Uterus (tissue), 4 donors: ENCODE results near the gene ALPI. TPM values are rescaled to one million over a fixed set of nuclear protein-coding genes. Genes with fewer than 3 reads are reported as not detected.
A peak's percentile ranks its signal among the peaks of the same experiment; 100 is the strongest.

Source experiments
- DNase-seq, 2 donors: peaks; one replicate each; pipeline ENCODE4 v3.0.0-alpha.2; 2019 to 2020
- H3K27ac ChIP-seq, 2 donors: fragments of 200-600 bp; sonication (generic); 1 replicate in 1 of 2; 2 replicates in 1 of 2; pipeline ENCODE4 v1.5.1; 2016 to 2018
- H3K27me3 ChIP-seq, 2 donors: fragments of 200-600 bp; sonication (generic); one replicate each; pipeline ENCODE4 v1.5.1; 2018 to 2019; ENCODE audit warnings: control low read depth in 1 of 2
- H3K36me3 ChIP-seq, 2 donors: fragments of 200-600 bp; sonication (generic); one replicate each; pipeline ENCODE4 v1.5.1; 2019; ENCODE audit warnings: control low read depth in 1 of 2
- H3K4me1 ChIP-seq, 2 donors: fragments of 200-600 bp; sonication (generic); one replicate each; pipeline ENCODE4 v1.5.1; 2018 to 2019; ENCODE audit warnings: control low read depth in 1 of 2
- H3K4me3 ChIP-seq, 2 donors: fragments of 200-600 bp; sonication (generic); 1 replicate in 1 of 2; 2 replicates in 1 of 2; pipeline ENCODE4 v1.5.1; 2018 to 2019; ENCODE audit warnings: mild to moderate bottlenecking in 1 of 2
- H3K9me3 ChIP-seq, 2 donors: fragments of 200-600 bp; sonication (generic); one replicate each; pipeline ENCODE4 v1.5.1; 2019; ENCODE audit warnings: control low read depth in 1 of 2
- POLR2A ChIP-seq, 2 donors: fragments of 450-650 bp; IDR thresholded peaks; one replicate each; pipeline ENCODE4 v1.6.1; 2016; ENCODE audit warnings: antibody characterized with exemption in 2 of 2, mild to moderate bottlenecking in 1 of 2, moderate library complexity in 1 of 2
- intact Hi-C: fragments of 100-400 bp; cut with DNase I; formaldehyde crosslinking; loops from one replicate; pipeline ENCODE4 v1.15.1; 2023; ENCODE audit warnings: low total_unique reads
- total RNA-seq, 4 donors: library from RNA; depleted of rRNA in 3 of 4; stranded (reverse); fragments of >200 nt in 3 of 4; gene quantifications; one replicate each; pipeline versions ENCODE4 v1.1.0 to v1.2.4, GENCODE V29; 2014 to 2023
- TF ChIP-seq, protein P1 (sequence below), 4 experiments: fragments of 200-600 bp in 2 of 4; fragments of 450-650 bp in 2 of 4; sonication (generic) in 2 of 4; IDR thresholded peaks; one replicate each; pipeline ENCODE4 v1.5.1; 2016 to 2019; ENCODE audit warnings: antibody characterized with exemption in 4 of 4, mild to moderate bottlenecking in 2 of 4, moderate library complexity in 1 of 4
- donor health status: DM: yes; HTN: yes; CAD: no.

ALPI gene
- total RNA-seq, 4 donors from 2014 or later = not detected

DNA sequence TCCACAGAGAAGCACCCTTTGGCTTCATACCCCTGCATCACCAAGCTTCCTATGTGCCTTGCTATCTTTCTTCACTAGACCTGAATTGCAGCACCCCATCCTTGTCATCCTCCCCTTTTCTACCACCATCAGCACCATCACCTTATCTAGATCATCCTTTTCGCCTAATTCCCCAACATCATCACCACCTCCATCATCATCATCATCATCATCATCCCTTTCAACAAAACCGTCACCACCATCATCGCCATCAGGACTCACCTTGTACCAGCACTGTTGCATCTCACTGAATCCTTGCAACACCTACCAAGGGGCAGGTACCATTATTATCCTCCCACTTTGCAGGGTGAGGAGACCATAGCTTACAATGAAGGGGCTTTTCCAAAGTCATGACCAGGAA lies 42.5 kb downstream of the ALPI start:
- Histone ChIP-seq H3K4me3 (no peak overlapping the region), H3K27me3 (no peaks in the 10 kb centered on the region), H3K27ac (no peak overlapping the region), H3K36me3 (no peaks in the 10 kb centered on the region), H3K4me1 (peaks cover 0 to 2% of the 10 kb centered on the region in 2 donors), H3K9me3 (no peaks in the 10 kb centered on the region)
- DNase-seq = no peak
- intact Hi-C loops = no loop called here
- TF ChIP-seq POLR2A (IDR thresholded peaks at IDR 0.05) = no peak
- TF ChIP-seq, protein P1, sequence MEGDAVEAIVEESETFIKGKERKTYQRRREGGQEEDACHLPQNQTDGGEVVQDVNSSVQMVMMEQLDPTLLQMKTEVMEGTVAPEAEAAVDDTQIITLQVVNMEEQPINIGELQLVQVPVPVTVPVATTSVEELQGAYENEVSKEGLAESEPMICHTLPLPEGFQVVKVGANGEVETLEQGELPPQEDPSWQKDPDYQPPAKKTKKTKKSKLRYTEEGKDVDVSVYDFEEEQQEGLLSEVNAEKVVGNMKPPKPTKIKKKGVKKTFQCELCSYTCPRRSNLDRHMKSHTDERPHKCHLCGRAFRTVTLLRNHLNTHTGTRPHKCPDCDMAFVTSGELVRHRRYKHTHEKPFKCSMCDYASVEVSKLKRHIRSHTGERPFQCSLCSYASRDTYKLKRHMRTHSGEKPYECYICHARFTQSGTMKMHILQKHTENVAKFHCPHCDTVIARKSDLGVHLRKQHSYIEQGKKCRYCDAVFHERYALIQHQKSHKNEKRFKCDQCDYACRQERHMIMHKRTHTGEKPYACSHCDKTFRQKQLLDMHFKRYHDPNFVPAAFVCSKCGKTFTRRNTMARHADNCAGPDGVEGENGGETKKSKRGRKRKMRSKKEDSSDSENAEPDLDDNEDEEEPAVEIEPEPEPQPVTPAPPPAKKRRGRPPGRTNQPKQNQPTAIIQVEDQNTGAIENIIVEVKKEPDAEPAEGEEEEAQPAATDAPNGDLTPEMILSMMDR (IDR thresholded peaks at IDR 0.05) = no peak

DNA sequence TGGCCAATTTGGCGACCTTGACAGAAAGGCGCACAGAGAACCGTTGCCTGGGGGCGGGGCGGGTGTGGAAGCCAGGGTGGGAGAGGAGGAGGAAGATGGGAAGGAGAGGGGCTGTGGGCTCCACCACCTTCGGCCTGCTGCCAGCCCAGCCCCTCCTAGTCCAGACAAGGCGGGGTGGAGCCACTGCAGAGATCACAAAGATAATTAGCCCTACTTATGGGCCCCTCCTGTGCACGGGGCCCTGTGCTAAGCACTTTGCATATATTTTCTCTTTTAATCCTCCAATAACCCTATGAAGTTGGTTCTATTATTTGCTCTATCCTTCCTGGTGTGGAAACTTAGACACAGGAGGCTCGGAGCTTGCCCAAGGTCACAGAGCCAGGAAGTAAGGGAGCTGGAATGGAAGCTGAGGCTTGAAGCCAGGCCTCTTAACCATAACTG lies 45.4 kb downstream of the ALPI start:
- Histone ChIP-seq H3K27me3 (no peaks in the 10 kb centered on the region), H3K27ac (no peak overlapping the region), H3K4me1 (peaks cover 0 to 3% of the 10 kb centered on the region in 2 donors), H3K9me3 (no peaks in the 10 kb centered on the region), H3K36me3 (no peaks in the 10 kb centered on the region), H3K4me3 (no peak overlapping the region)
- TF ChIP-seq, protein P1 (IDR thresholded peaks at IDR 0.05) = no peak
- no peak for TF ChIP-seq POLR2A (IDR thresholded peaks at IDR 0.05)
- no peak for DNase-seq
- intact Hi-C loops = no loop called here

DNA sequence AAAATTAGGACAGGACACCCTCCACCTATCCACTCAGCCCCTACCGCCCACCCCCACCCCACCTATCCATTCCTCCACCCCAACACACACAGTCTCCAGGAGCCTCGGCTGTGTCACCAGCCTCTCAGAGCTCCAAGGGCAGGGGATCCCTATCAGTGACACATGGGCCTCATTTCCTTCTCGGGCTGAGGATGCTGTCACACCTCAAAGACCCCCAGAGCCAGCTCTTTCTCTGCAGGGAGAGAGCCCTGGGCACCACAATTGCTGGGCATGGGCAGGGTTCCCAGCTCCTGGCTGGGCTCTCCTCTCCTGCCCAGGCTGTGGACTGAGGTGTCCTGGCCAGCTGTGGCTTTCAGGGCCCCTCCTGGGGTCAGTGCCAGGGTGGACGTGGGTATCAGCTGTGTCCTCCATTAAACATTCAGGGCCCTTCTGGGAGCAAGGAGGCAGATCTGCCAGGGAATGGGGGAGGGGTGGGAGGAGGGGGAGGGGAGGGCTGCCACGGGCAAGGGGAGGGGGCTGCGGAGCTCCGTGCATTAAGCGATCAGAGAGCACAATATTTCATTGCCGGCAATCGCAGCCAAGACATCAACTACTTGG lies 45.9 kb downstream of the ALPI start:
- TF ChIP-seq, protein P1 (IDR thresholded peaks at IDR 0.05) = no peak
- no peak for TF ChIP-seq POLR2A (IDR thresholded peaks at IDR 0.05)
- no peak overlapping the region for H3K27ac ChIP-seq

DNA sequence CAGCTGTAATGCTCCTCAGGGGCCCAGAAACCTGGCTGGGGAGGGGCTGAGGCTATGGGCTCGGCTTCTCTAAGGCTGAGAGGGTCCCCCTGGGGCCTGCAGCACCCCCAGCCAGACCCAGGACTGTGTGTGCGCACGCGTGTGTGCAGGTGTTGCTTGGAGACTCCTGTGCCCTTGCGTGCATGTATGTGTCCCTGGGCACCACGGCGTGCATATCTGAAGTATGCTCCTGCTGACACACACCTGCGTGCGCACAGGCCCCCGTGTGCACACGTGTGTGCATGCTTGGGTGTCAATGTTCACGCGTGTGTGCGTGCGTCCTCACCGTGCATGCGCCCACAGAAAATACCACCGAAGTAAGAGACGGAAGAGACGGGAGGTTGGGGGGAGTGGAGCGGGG lies 46.6 kb downstream of the ALPI start:
- Histone ChIP-seq H3K4me1 (peaks cover 0 to 3% of the 10 kb centered on the region in 2 donors), H3K4me3 (no peak overlapping the region), H3K36me3 (no peaks in the 10 kb centered on the region), H3K27me3 (no peaks in the 10 kb centered on the region), H3K9me3 (no peaks in the 10 kb centered on the region), H3K27ac (no peak overlapping the region)
- intact Hi-C loops = no loop called here
- TF ChIP-seq, protein P1 (IDR thresholded peaks at IDR 0.05) = no peak
- no peak for TF ChIP-seq POLR2A (IDR thresholded peaks at IDR 0.05)
- no peak for DNase-seq

More for the DNA sequence above, 45.9 kb downstream of the ALPI start:
- Histone ChIP-seq H3K36me3 (no peaks in the 10 kb centered on the region), H3K4me3 (no peak overlapping the region), H3K27me3 (no peaks in the 10 kb centered on the region), H3K9me3 (no peaks in the 10 kb centered on the region), H3K4me1 (peaks cover 0 to 3% of the 10 kb centered on the region in 2 donors)
- intact Hi-C loops = no loop called here
- DNase-seq = no peak

DNA sequence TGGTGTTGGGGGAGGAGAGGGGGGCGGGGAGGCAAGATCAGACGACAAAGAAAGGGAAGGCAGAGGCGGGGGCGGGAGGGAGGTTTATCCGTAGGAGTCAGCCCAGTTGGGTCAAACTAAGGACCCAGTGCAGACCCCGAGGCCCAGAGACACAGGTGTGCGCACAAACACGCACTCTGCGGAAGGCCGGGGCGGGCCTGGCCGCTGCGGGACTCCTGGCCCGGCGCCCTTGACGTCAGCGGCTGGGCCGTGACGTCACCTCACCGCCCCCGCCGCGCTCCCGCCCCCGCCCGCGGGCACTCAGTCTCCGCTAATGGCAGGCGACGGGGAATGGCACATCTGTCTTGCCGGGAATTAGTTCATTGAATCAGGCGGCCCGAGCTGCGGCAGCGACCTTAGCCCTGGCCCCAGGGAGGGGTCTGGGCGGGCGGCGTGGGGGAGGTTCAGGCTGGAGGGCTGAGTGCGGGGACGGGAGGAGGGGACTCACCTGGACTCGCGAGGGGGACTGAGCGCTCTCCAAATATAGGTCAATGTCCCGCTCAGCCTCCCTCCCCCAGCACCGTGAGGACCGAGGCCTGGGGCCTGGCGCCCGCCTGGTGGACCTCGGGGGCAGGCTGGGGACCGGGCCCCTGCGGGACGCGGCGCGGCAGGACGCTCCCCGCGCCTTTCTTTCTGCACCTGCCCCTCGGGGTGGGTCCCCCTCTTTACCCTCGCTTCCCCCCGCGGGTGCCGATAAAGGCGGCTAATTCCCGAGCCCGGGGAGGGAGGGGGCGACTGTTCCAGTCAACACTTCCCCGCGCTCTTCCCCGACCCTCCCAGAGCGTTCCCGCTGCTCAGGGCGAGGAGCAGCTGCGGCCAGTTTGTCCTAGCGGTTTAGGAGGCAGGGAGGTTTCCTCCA lies 47.2 kb downstream of the ALPI start:
- intact Hi-C loops = no loop called here
- peak in 1 of 2 donors; percentile 39 for DNase-seq
- Histone ChIP-seq H3K27ac (no peak overlapping the region), H3K4me3 (peak overlapping the region; percentile 19 to 43), H3K36me3 (no peaks in the 10 kb centered on the region), H3K4me1 (peaks cover 0 to 3% of the 10 kb centered on the region in 2 donors), H3K27me3 (no peaks in the 10 kb centered on the region), H3K9me3 (no peaks in the 10 kb centered on the region)
- TF ChIP-seq POLR2A (IDR thresholded peaks at IDR 0.05) = no peak
